HEK293 (cell line): ENCODE measurements around the gene NR2F1-AS1.

Experiments used
- CTCF ChIA-PET: fragments of 350-600 bp; formaldehyde crosslinking; extraction: SDS; loops from one replicate; lab custom pipeline; 2021; ENCODE audit warnings: antibody characterized with exemption; lab: Yijun Ruan, JAX
- POLR2A ChIA-PET: fragments of 300-600 bp; formaldehyde crosslinking; extraction: SDS; loops from one replicate; lab custom pipeline; 2020; ENCODE audit warnings: antibody characterized with exemption, inconsistent platforms; lab: Yijun Ruan, JAX
- H3K27ac ChIP-seq: fragments of 200-500 bp; sonication (Bioruptor generic); 2 replicates; pipeline ENCODE4 v1.5.1; 2014; ENCODE audit warnings: low read depth, low read length, control low read depth, inconsistent platforms; ENCODE audit errors: extremely low read depth
- H3K36me3 ChIP-seq, 2 experiments: fragments of 200-500 bp in 1 of 2; sonication (Bioruptor generic) in 1 of 2; 1 replicate in 1 of 2; 2 replicates in 1 of 2; pipeline ENCODE4 v1.5.1; 2014 to 2017; ENCODE audit warnings: inconsistent platforms in 2 of 2, low read length in 2 of 2; ENCODE audit not compliant: control insufficient read depth in 2 of 2, insufficient read depth in 1 of 2
- H3K4me1 ChIP-seq: fragments of 200-500 bp; sonication (Bioruptor generic); 2 replicates; pipeline ENCODE4 v1.5.1; 2014; ENCODE audit warnings: mild to moderate bottlenecking, low read length, inconsistent platforms; ENCODE audit not compliant: control insufficient read depth, insufficient read depth
- H3K4me3 ChIP-seq: 2 replicates; pipeline ENCODE4 v1.5.1; 2011; ENCODE audit warnings: low read depth, mild to moderate bottlenecking, control low read depth, low read length, moderate library complexity
- H3K9me3 ChIP-seq: fragments of 200-500 bp; sonication (Bioruptor generic); 2 replicates; pipeline ENCODE4 v1.5.1; 2014; ENCODE audit warnings: low read depth, low read length, inconsistent platforms; ENCODE audit not compliant: control insufficient read depth, insufficient read depth
- SP2 ChIP-seq: fragments of 450-650 bp; formaldehyde crosslinking; IDR thresholded peaks from 2 replicates; pipeline ENCODE4 v1.5.1; 2016; ENCODE audit warnings: missing biosample characterization, missing genetic modification characterization
- ZBTB1 ChIP-seq: fragments of 450-650 bp; formaldehyde crosslinking; IDR thresholded peaks from 2 replicates; pipeline ENCODE4 v1.5.1; 2016; ENCODE audit warnings: missing biosample characterization, missing genetic modification characterization
- ZBTB7A ChIP-seq: fragments of 450-650 bp; formaldehyde crosslinking; IDR thresholded peaks from 2 replicates; pipeline ENCODE4 v1.5.1; 2016; ENCODE audit warnings: low read depth, missing biosample characterization, missing genetic modification characterization
- ZEB2 ChIP-seq: fragments of 450-650 bp; formaldehyde crosslinking; IDR thresholded peaks from 2 replicates; pipeline ENCODE4 v1.5.1; 2016; ENCODE audit warnings: missing biosample characterization, missing genetic modification characterization
- ZFP37 ChIP-seq: fragments of 450-650 bp; formaldehyde crosslinking; IDR thresholded peaks from 2 replicates; pipeline ENCODE4 v1.5.1; 2016; ENCODE audit warnings: missing biosample characterization, missing genetic modification characterization
- ZNF341 ChIP-seq: fragments of 450-650 bp; formaldehyde crosslinking; IDR thresholded peaks from 2 replicates; pipeline ENCODE4; 2016; ENCODE audit warnings: low read depth, missing biosample characterization, missing genetic modification characterization
- ZNF426 ChIP-seq: fragments of 450-650 bp; formaldehyde crosslinking; IDR thresholded peaks from 2 replicates; pipeline ENCODE4 v1.5.1; 2017; ENCODE audit warnings: missing biosample characterization, missing genetic modification characterization, mild to moderate bottlenecking, inconsistent platforms, moderate library complexity
- ZNF548 ChIP-seq: fragments of 450-650 bp; formaldehyde crosslinking; IDR thresholded peaks from 2 replicates; pipeline ENCODE4 v1.5.1; 2016; ENCODE audit warnings: missing biosample characterization, missing genetic modification characterization
- ZNF571 ChIP-seq: fragments of 450-650 bp; formaldehyde crosslinking; IDR thresholded peaks from 2 replicates; pipeline ENCODE4 v1.5.0; 2017; ENCODE audit warnings: missing biosample characterization, missing genetic modification characterization
- ZNF596 ChIP-seq: fragments of 450-650 bp; IDR thresholded peaks from 2 replicates; pipeline ENCODE4 v1.5.0; 2018; ENCODE audit warnings: missing biosample characterization, mild to moderate bottlenecking, missing genetic modification characterization, moderate library complexity
- ZNF621 ChIP-seq: fragments of 450-650 bp; formaldehyde crosslinking; IDR thresholded peaks from 2 replicates; pipeline ENCODE4 v1.5.1; 2017; ENCODE audit warnings: missing biosample characterization, missing genetic modification characterization
- ZNF624 ChIP-seq: fragments of 450-650 bp; formaldehyde crosslinking; IDR thresholded peaks from 2 replicates; pipeline ENCODE4 v1.5.1; 2017; ENCODE audit warnings: missing biosample characterization, missing genetic modification characterization
- ZNF670 ChIP-seq: fragments of 450-650 bp; formaldehyde crosslinking; IDR thresholded peaks from 2 replicates; pipeline ENCODE4 v1.5.1; 2016; ENCODE audit warnings: missing biosample characterization, missing genetic modification characterization, low read depth
- TF ChIP-seq, protein P1 (sequence below): fragments of 450-650 bp; formaldehyde crosslinking; IDR thresholded peaks from 2 replicates; pipeline ENCODE4 v1.5.1; 2017; ENCODE audit warnings: missing biosample characterization, mild to moderate bottlenecking, missing genetic modification characterization, moderate library complexity
- TF ChIP-seq, protein P2 (sequence below): fragments of 450-650 bp; formaldehyde crosslinking; IDR thresholded peaks from 2 replicates; pipeline ENCODE4 v1.5.1; 2016; ENCODE audit warnings: missing biosample characterization, missing genetic modification characterization
- TF ChIP-seq, protein P3 (sequence below): fragments of 450-650 bp; formaldehyde crosslinking; IDR thresholded peaks from 2 replicates; pipeline ENCODE4 v1.5.1; 2016; ENCODE audit warnings: missing biosample characterization, missing genetic modification characterization
- TF ChIP-seq, protein P4 (sequence below): fragments of 450-650 bp; formaldehyde crosslinking; IDR thresholded peaks from 2 replicates; pipeline ENCODE4 v1.5.1; 2016; ENCODE audit warnings: missing biosample characterization, missing genetic modification characterization
- TF ChIP-seq, protein P5 (sequence below): fragments of 450-650 bp; formaldehyde crosslinking; IDR thresholded peaks from 2 replicates; pipeline ENCODE4 v1.5.1; 2017; ENCODE audit warnings: missing biosample characterization, missing genetic modification characterization

Gene NR2F1-AS1

GRCh38 chr5:93399675-93400074 is 181.3 kb downstream of the NR2F1-AS1 start:
- TF ChIP-seq, protein P1, sequence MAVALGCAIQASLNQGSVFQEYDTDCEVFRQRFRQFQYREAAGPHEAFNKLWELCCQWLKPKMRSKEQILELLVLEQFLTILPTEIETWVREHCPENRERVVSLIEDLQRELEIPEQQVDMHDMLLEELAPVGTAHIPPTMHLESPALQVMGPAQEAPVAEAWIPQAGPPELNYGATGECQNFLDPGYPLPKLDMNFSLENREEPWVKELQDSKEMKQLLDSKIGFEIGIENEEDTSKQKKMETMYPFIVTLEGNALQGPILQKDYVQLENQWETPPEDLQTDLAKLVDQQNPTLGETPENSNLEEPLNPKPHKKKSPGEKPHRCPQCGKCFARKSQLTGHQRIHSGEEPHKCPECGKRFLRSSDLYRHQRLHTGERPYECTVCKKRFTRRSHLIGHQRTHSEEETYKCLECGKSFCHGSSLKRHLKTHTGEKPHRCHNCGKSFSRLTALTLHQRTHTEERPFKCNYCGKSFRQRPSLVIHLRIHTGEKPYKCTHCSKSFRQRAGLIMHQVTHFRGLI (tag by site-specific recombination) = no peak
- TF ChIP-seq ZNF621 (tag by site-specific recombination) (no peak), ZNF596 (tag by site-specific recombination) (no peak), ZNF571 (tag by site-specific recombination) (no peak), ZEB2 (no peak), ZNF624 (tag by site-specific recombination) (no peak), ZBTB1 (tag by site-specific recombination) (no peak), ZNF341 (tag by site-specific recombination) (no peak), ZBTB7A (tag by site-specific recombination) (no peak), SP2 (tag by site-specific recombination) (no peak), ZNF548 (tag by site-specific recombination) (no peak), ZNF426 (tag by site-specific recombination) (no peak), ZFP37 (tag by site-specific recombination) (no peak), ZNF670 (tag by site-specific recombination) (no peak)
- TF ChIP-seq, protein P2, sequence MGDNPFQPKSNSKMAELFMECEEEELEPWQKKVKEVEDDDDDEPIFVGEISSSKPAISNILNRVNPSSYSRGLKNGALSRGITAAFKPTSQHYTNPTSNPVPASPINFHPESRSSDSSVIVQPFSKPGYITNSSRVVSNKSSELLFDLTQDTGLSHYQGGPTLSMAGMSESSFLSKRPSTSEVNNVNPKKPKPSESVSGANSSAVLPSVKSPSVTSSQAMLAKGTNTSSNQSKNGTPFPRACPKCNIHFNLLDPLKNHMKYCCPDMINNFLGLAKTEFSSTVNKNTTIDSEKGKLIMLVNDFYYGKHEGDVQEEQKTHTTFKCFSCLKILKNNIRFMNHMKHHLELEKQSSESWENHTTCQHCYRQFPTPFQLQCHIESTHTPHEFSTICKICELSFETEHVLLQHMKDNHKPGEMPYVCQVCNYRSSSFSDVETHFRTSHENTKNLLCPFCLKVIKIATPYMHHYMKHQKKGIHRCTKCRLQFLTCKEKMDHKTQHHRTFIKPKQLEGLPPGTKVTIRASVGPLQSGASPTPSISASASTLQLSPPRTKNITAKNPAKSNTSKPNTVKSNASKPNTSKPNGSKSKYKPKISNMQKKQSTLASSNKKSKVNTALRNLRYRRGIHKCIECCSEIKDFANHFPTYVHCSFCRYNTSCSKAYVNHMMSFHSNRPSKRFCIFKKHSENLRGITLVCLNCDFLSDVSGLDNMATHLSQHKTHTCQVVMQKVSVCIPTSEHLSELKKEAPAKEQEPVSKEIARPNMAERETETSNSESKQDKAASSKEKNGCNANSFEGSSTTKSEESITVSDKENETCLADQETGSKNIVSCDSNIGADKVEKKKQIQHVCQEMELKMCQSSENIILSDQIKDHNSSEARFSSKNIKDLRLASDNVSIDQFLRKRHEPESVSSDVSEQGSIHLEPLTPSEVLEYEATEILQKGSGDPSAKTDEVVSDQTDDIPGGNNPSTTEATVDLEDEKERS (tag by site-specific recombination) = no peak
- TF ChIP-seq, protein P3, sequence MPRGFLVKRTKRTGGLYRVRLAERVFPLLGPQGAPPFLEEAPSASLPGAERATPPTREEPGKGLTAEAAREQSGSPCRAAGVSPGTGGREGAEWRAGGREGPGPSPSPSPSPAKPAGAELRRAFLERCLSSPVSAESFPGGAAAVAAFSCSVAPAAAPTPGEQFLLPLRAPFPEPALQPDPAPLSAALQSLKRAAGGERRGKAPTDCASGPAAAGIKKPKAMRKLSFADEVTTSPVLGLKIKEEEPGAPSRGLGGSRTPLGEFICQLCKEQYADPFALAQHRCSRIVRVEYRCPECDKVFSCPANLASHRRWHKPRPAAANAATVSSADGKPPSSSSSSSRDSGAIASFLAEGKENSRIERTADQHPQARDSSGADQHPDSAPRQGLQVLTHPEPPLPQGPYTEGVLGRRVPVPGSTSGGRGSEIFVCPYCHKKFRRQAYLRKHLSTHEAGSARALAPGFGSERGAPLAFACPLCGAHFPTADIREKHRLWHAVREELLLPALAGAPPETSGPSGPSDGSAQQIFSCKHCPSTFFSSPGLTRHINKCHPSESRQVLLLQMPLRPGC (tag by site-specific recombination) = no peak
- TF ChIP-seq, protein P4, sequence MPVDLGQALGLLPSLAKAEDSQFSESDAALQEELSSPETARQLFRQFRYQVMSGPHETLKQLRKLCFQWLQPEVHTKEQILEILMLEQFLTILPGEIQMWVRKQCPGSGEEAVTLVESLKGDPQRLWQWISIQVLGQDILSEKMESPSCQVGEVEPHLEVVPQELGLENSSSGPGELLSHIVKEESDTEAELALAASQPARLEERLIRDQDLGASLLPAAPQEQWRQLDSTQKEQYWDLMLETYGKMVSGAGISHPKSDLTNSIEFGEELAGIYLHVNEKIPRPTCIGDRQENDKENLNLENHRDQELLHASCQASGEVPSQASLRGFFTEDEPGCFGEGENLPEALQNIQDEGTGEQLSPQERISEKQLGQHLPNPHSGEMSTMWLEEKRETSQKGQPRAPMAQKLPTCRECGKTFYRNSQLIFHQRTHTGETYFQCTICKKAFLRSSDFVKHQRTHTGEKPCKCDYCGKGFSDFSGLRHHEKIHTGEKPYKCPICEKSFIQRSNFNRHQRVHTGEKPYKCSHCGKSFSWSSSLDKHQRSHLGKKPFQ (tag by site-specific recombination) = no peak
- TF ChIP-seq, protein P5, sequence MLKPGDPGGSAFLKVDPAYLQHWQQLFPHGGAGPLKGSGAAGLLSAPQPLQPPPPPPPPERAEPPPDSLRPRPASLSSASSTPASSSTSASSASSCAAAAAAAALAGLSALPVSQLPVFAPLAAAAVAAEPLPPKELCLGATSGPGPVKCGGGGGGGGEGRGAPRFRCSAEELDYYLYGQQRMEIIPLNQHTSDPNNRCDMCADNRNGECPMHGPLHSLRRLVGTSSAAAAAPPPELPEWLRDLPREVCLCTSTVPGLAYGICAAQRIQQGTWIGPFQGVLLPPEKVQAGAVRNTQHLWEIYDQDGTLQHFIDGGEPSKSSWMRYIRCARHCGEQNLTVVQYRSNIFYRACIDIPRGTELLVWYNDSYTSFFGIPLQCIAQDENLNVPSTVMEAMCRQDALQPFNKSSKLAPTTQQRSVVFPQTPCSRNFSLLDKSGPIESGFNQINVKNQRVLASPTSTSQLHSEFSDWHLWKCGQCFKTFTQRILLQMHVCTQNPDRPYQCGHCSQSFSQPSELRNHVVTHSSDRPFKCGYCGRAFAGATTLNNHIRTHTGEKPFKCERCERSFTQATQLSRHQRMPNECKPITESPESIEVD (tag by site-specific recombination) = no peak
- CTCF ChIA-PET = interaction anchor here (0.8 kb wide), 1 partner anchor 8 kb away, joined by 3 read pairs; no protein-coding TSS in a partner anchor
- H3K4me3 ChIP-seq = no peak overlapping the region
- POLR2A ChIA-PET = no interaction called here
- no peak overlapping the region for H3K27ac ChIP-seq
- peaks cover 14% of the 10 kb centered on the region for H3K4me1 ChIP-seq
- no peaks in the 10 kb centered on the region for H3K36me3 ChIP-seq
- H3K9me3 ChIP-seq = no peaks in the 10 kb centered on the region
